GM12873 (cell line): ENCODE measurements around the gene ADRA2B.

ENCODE experiments used
- TF ChIP-seq, protein P1 (sequence below): IDR thresholded peaks from 2 replicates; pipeline ENCODE4 v1.5.1; 2012; ENCODE audit warnings: low read depth, mild to moderate bottlenecking, moderate library complexity, low read length, control low read depth; ENCODE audit not compliant: insufficient read depth; ENCODE audit errors: missing control alignments

The ADRA2B gene

DNA sequence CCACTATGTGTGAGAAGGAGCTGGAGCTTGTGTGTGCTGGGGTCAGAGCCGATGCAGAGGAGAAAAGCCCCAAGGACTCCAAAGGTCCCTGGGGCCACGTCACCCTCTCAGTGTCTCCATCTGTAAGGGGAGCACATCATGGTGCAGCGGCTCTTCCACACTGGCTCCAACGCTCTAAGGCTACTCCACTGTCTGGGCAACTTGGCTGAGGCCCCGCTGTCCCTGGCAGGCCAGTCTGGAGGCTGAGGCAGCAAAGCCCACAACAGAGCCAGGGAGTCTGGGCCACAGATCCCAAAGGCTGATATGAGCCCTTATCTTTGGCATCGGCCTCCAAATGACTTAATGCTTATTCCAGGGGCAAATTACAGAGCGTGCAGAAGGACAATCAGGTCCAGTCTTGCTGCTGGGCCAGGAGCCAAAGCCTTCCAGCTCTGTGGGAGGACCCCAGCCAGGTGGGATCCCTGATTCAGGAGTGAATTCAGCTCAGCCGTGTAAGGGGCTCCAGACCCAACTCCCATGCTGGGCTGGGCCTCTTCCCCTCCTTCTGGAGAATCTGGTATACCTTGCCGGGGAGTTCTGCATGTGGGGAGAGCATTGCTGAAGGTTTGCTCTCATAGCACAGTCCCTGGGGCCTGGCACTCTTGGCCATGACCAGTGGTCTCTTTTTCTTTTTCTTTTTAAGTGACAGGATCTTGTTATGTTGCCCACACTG is 30.7 kb upstream of the ADRA2B start:
- TF ChIP-seq, protein P1, sequence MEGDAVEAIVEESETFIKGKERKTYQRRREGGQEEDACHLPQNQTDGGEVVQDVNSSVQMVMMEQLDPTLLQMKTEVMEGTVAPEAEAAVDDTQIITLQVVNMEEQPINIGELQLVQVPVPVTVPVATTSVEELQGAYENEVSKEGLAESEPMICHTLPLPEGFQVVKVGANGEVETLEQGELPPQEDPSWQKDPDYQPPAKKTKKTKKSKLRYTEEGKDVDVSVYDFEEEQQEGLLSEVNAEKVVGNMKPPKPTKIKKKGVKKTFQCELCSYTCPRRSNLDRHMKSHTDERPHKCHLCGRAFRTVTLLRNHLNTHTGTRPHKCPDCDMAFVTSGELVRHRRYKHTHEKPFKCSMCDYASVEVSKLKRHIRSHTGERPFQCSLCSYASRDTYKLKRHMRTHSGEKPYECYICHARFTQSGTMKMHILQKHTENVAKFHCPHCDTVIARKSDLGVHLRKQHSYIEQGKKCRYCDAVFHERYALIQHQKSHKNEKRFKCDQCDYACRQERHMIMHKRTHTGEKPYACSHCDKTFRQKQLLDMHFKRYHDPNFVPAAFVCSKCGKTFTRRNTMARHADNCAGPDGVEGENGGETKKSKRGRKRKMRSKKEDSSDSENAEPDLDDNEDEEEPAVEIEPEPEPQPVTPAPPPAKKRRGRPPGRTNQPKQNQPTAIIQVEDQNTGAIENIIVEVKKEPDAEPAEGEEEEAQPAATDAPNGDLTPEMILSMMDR = no peak

DNA sequence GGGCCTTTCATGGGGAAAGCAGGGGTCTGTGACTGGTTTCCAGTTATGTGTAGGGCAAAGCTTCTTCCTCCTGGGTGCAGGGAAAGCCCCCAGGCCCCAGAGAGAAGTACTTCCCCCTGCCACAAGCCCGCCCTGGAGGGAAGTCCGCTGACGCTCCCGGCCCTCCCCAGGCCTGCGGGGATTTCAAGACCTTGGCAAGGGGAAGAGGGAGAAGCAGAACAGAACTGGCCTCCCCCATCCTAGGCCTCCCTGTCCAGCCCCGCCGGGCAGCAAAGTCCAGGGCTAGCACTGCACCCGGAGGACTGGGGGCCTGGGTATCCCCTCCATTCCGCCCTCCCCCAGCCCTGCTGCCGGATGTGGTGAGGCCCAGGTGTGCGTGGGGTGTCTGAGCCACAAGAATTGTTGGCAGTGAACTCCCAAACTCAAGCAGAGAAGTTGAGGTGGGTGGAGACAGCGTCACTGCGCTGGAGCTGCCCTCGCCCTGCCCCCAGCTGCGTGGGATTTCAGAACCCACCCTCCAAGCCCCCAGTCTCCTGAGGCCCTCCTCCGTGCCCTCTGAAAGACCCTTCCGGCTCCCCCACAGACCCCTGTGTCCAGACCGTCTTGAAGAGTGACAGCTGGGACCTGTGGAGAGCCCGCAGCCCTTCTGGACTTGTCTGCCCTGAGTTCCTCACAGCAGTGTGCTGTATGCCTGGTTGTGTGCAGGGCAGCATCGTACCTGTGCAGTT is 29.9 kb upstream of the ADRA2B start:
- TF ChIP-seq, protein P1 = no peak

DNA sequence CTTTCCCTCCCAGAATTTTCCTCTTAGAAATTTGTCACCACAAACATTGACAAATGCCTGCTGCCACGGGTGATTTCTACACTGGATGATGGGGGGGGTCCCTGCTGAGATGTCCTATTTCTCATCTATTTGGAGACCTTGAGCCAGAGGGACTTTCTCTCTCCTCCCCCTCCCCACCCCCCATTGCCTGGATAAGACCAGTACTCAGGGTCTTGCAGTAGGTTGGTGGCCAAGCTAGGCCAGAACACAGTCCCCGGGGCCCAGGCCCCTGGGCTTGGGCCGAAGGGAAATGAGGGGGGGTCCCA is 29.4 kb upstream of the ADRA2B start:
- TF ChIP-seq, protein P1 = no peak

DNA sequence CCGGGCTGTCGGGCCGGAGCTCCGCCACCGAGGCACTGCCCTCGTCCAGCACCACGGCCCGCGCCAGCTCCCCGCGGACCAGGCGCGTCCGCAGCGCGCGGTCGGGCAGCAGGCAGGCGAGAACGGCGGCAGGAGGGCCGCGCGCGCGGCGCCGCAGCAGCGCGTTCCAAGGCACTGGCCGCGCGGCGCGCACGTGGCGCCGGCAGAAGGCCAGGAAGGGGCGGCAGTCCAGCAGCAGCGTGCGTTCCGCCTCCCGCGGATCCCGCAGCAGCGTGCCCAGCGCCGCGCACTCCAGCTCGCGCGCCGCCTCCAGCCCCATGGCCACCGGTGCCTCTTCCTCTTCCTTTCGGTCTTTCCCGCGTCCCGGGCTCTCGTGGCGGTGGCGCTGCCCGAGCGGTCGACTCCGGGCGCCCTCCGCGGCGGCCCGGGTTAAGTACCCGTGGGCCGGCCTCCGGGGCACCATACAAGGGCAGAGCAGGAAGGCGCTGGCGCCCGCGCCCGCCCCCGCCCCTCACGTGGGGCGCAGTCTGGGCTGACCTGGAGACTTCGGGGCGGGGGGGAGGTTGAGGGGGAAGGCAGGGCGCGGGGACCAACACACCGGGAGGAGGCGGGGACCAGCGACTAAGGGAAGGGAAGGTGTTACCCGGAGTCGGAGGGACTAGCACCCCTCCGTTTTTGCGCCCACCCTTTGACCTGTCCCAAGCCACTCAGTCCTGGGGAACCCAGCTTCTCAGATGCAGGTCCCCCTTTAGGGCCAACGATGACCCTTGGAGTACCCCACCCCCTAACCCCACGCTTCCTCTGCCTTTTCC is 28.9 kb upstream of the ADRA2B start, which contains the start of gene DUSP2:
Gene DUSP2, minus strand, starts transcription at position 405 of the 812 bp plus-strand sequence. Its CDS starts 86 bp downstream, at position 319.
- TF ChIP-seq, protein P1 = no peak

DNA sequence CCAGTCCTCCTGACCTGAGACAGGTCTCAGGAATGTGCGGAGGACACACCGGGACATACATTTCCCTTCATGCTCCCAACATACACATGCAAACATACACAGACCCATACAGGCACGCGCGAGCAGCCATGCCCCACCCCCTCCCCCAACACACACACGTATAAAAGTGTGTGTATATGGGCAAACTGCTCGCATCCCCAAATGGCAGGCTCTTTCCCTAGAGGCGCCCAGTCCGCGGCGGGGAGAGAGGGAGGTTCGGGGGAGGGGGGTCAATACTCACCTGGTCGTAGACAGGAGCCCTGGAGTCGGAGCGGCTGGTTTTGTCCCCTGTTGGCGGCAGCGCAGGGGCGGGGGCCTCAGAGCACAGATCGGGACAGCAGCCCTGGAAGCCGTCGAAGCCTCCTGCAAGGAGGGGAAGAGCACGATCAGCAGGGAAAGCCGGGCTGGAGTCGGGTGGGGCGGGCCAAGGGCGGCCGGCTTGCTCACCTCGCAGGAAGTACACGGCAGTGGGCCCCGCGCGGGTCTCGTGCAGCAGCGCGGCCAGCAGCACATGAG is 28.2 kb upstream of the ADRA2B start:
- TF ChIP-seq, protein P1 = no peak

DNA sequence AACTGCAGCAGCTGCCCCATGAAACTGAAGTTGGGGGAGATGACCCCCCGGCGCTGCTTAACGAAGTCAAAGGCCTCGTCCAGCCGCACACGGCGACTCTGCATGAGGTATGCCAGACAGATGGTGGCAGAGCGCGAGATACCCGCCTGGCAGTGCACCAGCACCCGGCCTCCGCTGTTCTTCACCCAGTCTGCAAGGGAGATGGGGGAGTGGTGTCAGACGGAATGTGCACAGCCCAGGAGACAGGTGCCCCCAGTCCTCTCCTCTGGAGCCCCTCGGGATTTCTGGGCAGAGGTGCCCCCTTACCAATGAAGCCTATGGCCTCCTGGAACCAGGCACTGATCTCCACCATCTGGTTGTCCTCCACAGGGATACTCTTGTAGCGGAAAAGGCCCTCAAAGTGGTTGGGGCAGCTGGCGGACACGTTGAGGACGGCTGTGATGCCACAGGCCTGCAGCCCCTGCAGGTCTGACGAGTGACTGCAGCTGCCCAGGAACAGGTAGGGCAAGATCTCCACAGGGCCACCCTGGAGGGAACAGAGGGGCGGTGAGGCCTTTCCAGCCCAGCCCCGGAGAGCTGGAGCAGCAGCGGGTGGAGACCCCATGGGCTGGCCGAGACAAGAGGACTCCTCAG is 27.6 kb upstream of the ADRA2B start:
- TF ChIP-seq, protein P1 = peak; percentile 60
